GM12865 (cell line): ENCODE measurements around the gene AHSG.

ENCODE experiments used
- DNase-seq: peaks from one replicate; pipeline ENCODE4 v3.0.0; 2010; ENCODE audit warnings: low read depth
- H3K4me3 ChIP-seq: 2 replicates; pipeline ENCODE4 v1.5.1; 2011; ENCODE audit warnings: mild to moderate bottlenecking, low read depth, low read length, control low read depth
- TF ChIP-seq, protein P1 (sequence below): IDR thresholded peaks from 2 replicates; pipeline ENCODE4 v1.5.1; 2011; ENCODE audit warnings: low read length, control low read depth, low read depth, inconsistent platforms; ENCODE audit not compliant: insufficient read depth; ENCODE audit errors: missing control alignments

Gene AHSG

DNA sequence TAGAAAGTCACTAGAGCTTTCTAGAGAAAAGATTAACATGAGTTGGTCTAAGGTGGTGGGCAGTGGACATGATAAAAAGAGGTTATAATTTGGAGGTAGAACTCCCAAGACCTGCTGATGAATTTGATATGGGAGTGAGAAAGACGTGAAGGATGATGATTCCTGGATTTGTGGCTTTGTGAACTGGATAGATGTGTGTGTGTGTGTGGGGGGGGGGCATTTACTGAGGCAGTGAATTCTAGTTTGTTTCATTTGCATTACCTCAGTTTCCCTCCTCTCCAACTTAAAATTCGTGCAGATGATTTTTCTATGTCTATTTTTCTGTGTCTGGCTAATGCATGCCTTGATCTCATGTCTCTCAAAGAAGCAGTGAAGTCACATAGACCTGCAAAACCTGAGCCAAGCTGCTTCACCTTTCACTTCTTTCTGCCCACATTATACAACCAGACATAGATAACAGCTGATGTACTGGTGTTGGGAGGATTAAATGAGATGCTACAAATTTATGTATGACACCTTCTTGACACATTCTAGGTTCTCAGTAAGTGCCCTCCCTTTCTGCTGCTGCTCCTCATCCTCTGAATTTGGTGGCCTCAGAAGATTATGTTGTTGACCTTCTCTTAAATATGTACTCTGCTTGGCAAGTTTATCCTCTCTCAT lies 9.9 kb downstream of the AHSG start:
- no peak overlapping the region for H3K4me3 ChIP-seq
- TF ChIP-seq, protein P1, sequence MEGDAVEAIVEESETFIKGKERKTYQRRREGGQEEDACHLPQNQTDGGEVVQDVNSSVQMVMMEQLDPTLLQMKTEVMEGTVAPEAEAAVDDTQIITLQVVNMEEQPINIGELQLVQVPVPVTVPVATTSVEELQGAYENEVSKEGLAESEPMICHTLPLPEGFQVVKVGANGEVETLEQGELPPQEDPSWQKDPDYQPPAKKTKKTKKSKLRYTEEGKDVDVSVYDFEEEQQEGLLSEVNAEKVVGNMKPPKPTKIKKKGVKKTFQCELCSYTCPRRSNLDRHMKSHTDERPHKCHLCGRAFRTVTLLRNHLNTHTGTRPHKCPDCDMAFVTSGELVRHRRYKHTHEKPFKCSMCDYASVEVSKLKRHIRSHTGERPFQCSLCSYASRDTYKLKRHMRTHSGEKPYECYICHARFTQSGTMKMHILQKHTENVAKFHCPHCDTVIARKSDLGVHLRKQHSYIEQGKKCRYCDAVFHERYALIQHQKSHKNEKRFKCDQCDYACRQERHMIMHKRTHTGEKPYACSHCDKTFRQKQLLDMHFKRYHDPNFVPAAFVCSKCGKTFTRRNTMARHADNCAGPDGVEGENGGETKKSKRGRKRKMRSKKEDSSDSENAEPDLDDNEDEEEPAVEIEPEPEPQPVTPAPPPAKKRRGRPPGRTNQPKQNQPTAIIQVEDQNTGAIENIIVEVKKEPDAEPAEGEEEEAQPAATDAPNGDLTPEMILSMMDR, result no peak
- DNase-seq, result no peak

DNA sequence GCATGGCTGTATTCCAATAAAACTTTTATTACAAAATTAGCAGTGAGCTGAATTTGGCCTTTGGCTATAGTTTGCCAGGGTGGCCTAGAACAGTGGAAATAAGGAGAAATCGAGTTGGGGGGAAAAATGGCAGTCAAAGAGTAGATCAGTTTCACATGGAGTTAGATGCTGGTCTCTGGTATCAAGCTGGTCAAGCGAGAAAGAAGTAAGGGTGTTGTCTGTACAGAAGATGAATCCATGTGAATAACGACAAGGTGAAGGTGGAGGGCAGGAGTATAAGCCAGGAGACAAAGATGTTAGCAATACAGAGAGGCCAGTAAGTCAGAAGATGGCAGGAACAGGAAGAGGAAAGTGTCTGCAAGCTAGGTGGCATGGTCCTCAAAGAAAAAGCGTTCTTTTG lies 11.7 kb downstream of the AHSG start:
- no peak for DNase-seq
- no peak overlapping the region for H3K4me3 ChIP-seq
- TF ChIP-seq, protein P1, result no peak

DNA sequence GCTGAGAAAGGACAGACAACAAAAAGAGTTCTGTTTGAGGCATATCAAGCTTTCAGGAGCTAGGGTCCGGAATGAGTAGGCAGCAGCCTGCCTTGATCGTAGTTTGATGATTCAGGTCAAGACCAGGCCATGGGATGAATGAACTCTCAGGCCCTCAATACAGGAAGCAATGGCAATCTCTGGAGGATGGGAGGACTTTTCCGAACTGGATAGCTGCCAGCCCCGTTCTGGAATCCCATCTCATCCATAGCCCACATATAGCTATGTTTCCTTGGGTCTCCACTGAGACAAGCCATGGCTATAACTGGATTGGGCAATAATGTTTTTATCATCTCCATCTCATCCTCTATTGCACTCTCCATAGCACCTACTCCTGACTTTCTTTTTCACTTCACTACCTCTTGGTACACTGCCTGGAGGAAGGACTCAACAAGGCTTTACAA lies 12.8 kb downstream of the AHSG start:
- TF ChIP-seq, protein P1, result no peak
- H3K4me3 ChIP-seq, result no peak overlapping the region
- no peak for DNase-seq

DNA sequence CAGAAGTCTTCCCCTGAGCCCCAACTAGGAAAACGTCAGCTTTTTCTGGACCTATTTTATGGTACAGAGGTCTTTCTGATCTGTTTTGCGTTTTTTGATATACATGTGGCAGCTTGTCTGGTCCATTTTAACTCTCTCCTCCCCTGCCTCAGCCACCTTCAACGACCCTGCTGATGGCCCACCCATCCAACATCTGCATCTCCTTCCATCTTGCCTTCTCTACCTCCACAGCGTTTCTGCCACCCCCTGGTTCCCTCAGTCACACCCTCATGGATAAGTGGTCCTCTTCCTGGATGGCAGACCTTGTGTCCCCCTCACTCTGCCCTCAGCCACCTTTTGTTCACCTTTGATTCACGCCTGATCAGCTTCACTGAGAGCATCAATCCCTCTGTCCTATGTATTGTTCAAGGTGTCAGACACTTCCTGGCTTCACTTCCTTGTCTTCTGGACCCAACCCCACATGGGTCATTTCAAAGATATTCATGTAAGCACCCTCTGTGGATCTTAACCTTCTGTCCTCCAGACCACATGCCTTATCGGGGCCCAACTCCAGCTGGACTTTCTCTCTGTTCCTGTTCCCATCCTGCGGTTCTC lies 13.5 kb downstream of the AHSG start:
- TF ChIP-seq, protein P1, result no peak
- DNase-seq, result no peak
- H3K4me3 ChIP-seq, result no peak overlapping the region

DNA sequence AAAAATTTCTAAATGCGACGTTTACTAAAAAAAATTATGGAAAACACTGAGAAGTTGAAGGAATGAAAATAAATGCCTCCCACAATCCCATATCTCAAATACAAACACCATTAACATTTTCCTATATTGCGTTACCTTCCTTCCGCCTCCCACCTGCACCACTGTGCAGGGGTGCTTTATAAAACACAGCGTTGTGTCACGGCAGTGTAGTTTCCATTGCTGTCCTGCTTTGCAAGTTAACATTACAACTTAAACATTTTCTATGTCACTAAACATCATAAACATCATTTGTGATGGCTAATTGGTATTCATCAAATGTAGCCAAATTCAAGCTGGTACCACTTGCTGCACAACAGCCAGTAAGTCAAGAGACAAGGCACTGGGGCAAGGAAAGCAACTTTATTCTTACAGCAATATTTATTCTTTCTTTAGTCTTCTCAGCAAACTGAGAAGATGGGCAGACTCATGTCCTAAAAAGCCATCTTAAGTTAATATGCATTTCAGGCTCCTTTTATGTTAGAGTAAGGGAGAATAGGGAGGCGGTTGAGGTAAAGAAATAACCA lies 15.1 kb downstream of the AHSG start:
- TF ChIP-seq, protein P1, result no peak
- DNase-seq, result no peak

DNA sequence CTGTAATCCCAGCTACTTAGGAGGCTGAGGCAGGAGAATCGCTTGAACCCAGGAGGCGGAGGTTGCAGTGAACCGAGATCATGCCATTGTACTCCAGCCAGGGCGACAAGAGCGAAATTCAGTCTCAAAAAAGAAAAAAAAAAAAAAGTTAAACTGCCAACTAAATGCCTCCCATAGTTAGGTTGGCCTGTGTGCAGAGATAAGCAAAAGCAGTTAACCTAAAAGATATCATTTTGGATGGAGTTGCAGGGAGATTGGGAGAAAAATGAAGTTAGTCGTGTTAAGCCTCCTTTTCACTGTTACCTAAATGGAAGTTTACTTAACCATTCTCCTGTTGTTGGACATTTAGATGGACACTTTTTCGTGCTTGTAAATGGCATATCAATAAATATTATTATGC lies 15.9 kb downstream of the AHSG start:
- TF ChIP-seq, protein P1, result no peak
- DNase-seq, result no peak
- H3K4me3 ChIP-seq, result no peak overlapping the region

More for the DNA sequence above, 15.1 kb downstream of the AHSG start:
- no peak overlapping the region for H3K4me3 ChIP-seq
